Endothelial cell of umbilical vein (primary cell): ENCODE results near the gene ALOX5AP. TPM values are rescaled to one million over a fixed set of nuclear protein-coding genes. Genes with fewer than 3 reads are reported as not detected.

Experiments
- BruUV-seq: library from RNA; stranded (reverse); fragments of 400-500 nt; replicated peaks from 2 replicates; lab custom pipeline; 2021; lab: Mats Ljungman, UMichigan
- CTCF ChIA-PET: fragments of 300-600, 350-600 bp; sonication (Branson Sonifier 250); formaldehyde crosslinking; loops from one replicate; lab custom pipeline; 2021; ENCODE audit warnings: antibody characterized with exemption, inconsistent platforms; lab: Charles Lee
- POLR2A ChIA-PET: fragments of 300-600, 350-600 bp; sonication (Branson Sonifier 250); formaldehyde crosslinking; loops from one replicate; lab custom pipeline; 2021; ENCODE audit warnings: antibody characterized with exemption, inconsistent platforms; lab: Charles Lee
- DNase-seq: peaks from one replicate; pipeline ENCODE4 v3.0.0-alpha.2; 2011; ENCODE audit warnings: low read depth, low spot score
- FAIRE-seq: peaks from 2 replicates; lab custom pipeline; 2011; peaks lifted over from hg19 to GRCh38; lab: Jason Lieb, UNC
- H2AFZ ChIP-seq: 2 replicates; pipeline ENCODE4 v1.6.0; 2012; ENCODE audit warnings: low read depth, low read length, control low read depth, inconsistent platforms
- H3K27ac ChIP-seq: 2 replicates; pipeline ENCODE4 v1.5.1; 2011; ENCODE audit warnings: low read depth, mild to moderate bottlenecking, control low read depth, low read length, moderate library complexity; ENCODE audit not compliant: insufficient read depth
- H3K27me3 ChIP-seq, 2 experiments: 2 replicates each; pipeline versions ENCODE4 v1.6.0 to v1.6.1; 2011; ENCODE audit warnings: low read length in 2 of 2, mixed read lengths in 1 of 2; ENCODE audit not compliant: control insufficient read depth in 2 of 2, insufficient read depth in 2 of 2
- H3K36me3 ChIP-seq, 2 experiments: 2 replicates in 1 of 2; 3 replicates in 1 of 2; pipeline ENCODE4 v1.5.1; 2011; ENCODE audit warnings: low read length in 2 of 2, mild to moderate bottlenecking in 1 of 2, moderate library complexity in 1 of 2; ENCODE audit not compliant: control insufficient read depth in 2 of 2, insufficient read depth in 2 of 2; ENCODE audit errors: extremely low read depth in 1 of 2
- H3K4me1 ChIP-seq: 3 replicates; pipeline ENCODE4 v1.5.1; 2011; ENCODE audit warnings: mild to moderate bottlenecking, low read length; ENCODE audit not compliant: control insufficient read depth, insufficient read depth; ENCODE audit errors: extremely low read depth
- H3K4me2 ChIP-seq: 2 replicates; pipeline ENCODE4 v1.6.1; 2011; ENCODE audit warnings: low read length, control low read depth, mixed read lengths; ENCODE audit not compliant: insufficient read depth
- H3K4me3 ChIP-seq, 3 experiments: fragments of 200-600 bp in 1 of 3; sonication (generic), shearing (Covaris generic) in 1 of 3; replicated peaks in 1 of 3; 2 replicates each; pipeline ENCODE4 v1.5.1; 2011 to 2016; ENCODE audit warnings: control low read depth in 3 of 3, low read length in 3 of 3, mild to moderate bottlenecking in 2 of 3, inconsistent platforms in 1 of 3, low read depth in 1 of 3, moderate library complexity in 1 of 3; ENCODE audit not compliant: insufficient read depth in 1 of 3
- H3K79me2 ChIP-seq: 2 replicates; pipeline ENCODE4 v1.6.0; 2012; ENCODE audit warnings: low read length, inconsistent platforms; ENCODE audit not compliant: control insufficient read depth, insufficient read depth
- H3K9ac ChIP-seq: replicated peaks from 2 replicates; pipeline ENCODE3; 2011; ENCODE audit warnings: low read length, control low read depth; ENCODE audit not compliant: insufficient read depth; ENCODE audit errors: extremely low read depth
- H3K9me1 ChIP-seq: replicated peaks from 3 replicates; pipeline ENCODE4 v1.6.0; 2011; ENCODE audit warnings: mild to moderate bottlenecking, low read length; ENCODE audit not compliant: control insufficient read depth, insufficient read depth; ENCODE audit errors: extremely low read depth
- H3K9me3 ChIP-seq: replicated peaks from 2 replicates; pipeline ENCODE4 v1.5.1; 2012; ENCODE audit warnings: low read length, inconsistent platforms; ENCODE audit not compliant: control insufficient read depth, insufficient read depth
- H4K20me1 ChIP-seq: replicated peaks from 2 replicates; pipeline ENCODE3; 2011; ENCODE audit warnings: mild to moderate bottlenecking, low read length; ENCODE audit not compliant: control insufficient read depth, insufficient read depth; ENCODE audit errors: extremely low read depth
- EZH2 ChIP-seq: IDR thresholded peaks from 2 replicates; pipeline ENCODE4 v1.6.1; 2012; ENCODE audit warnings: borderline replicate concordance, low read depth, mild to moderate bottlenecking, moderate library complexity, low read length, inconsistent platforms; ENCODE audit not compliant: severe bottlenecking
- FOS ChIP-seq: IDR thresholded peaks from 2 replicates; pipeline ENCODE4 v1.6.1; 2011; ENCODE audit warnings: mild to moderate bottlenecking, low read length, moderate library complexity, borderline replicate concordance; ENCODE audit not compliant: insufficient read depth
- GATA2 ChIP-seq: IDR thresholded peaks from 2 replicates; pipeline ENCODE4 v1.7.0; 2011; ENCODE audit warnings: low read depth, mild to moderate bottlenecking, moderate library complexity, mixed read lengths, low read length; ENCODE audit not compliant: insufficient read length, insufficient read depth
- JUN ChIP-seq: IDR thresholded peaks from 2 replicates; pipeline ENCODE4 v1.6.1; 2011; ENCODE audit warnings: borderline replicate concordance, low read depth; ENCODE audit not compliant: insufficient read length, insufficient read depth
- MYC ChIP-seq: IDR thresholded peaks from one replicate; pipeline ENCODE4 v1.6.1; 2011; ENCODE audit warnings: mild to moderate bottlenecking, low read depth, low read length
- POLR2A ChIP-seq: IDR thresholded peaks from 2 replicates; pipeline ENCODE4 v1.6.1; 2012; ENCODE audit warnings: low read depth, mild to moderate bottlenecking, control low read depth, low read length
- POLR2AphosphoS5 ChIP-seq: IDR thresholded peaks from 2 replicates; pipeline ENCODE4 v1.6.1; 2012; ENCODE audit warnings: low read depth, mild to moderate bottlenecking, control low read depth, low read length, moderate library complexity; ENCODE audit not compliant: insufficient read depth
- dilution Hi-C: fragments of 300-500 bp; cut with MboI; formaldehyde crosslinking; loops from one replicate; pipeline ENCODE4 v1.15.0; 2019; ENCODE audit warnings: low sequenced_read_pairs; ENCODE audit not compliant: extremely low pct_ligation_motif_present
- intact Hi-C: fragments of 100-400 bp; cut with micrococcal nuclease; formaldehyde crosslinking; loops from one replicate; pipeline ENCODE4 v1.10.0; 2022
- polyA plus RNA-seq, 4 experiments: library from polyadenylated mRNA; depleted of rRNA in 3 of 4; stranded (reverse) in 3 of 4; unstranded in 1 of 4; fragments of >200 nt; gene quantifications; 2 replicates each; pipeline versions ENCODE4 v1.2.1 to v1.2.3, GENCODE V29; 2011 to 2012; ENCODE audit warnings: missing spikeins in 1 of 4
- total RNA-seq: library from RNA; stranded (reverse); gene quantifications from 2 replicates; pipeline ENCODE4 v1.2.3, GENCODE V29; 2021
- TF ChIP-seq, protein P1 (sequence below), 2 donors: IDR thresholded peaks; 1 replicate in 1 of 2; 2 replicates in 1 of 2; pipeline ENCODE4 v1.5.1; 2011; ENCODE audit warnings: low read length in 2 of 2, mild to moderate bottlenecking in 2 of 2, moderate library complexity in 2 of 2, control low read depth in 1 of 2, inconsistent platforms in 1 of 2, low read depth in 1 of 2; ENCODE audit not compliant: insufficient read depth in 1 of 2; ENCODE audit errors: extremely low read depth in 1 of 2
- TF ChIP-seq, protein P2 (sequence below): IDR thresholded peaks from 2 replicates; pipeline ENCODE4 v1.6.1; 2011; ENCODE audit not compliant: insufficient read depth, insufficient read length

ALOX5AP gene
- total and polyA plus RNA-seq, 2 donors (not counting 3 experiments of a cell fraction or from before 2014, with no cell fraction given): 1.8 TPM; not detected in 1

DNA sequence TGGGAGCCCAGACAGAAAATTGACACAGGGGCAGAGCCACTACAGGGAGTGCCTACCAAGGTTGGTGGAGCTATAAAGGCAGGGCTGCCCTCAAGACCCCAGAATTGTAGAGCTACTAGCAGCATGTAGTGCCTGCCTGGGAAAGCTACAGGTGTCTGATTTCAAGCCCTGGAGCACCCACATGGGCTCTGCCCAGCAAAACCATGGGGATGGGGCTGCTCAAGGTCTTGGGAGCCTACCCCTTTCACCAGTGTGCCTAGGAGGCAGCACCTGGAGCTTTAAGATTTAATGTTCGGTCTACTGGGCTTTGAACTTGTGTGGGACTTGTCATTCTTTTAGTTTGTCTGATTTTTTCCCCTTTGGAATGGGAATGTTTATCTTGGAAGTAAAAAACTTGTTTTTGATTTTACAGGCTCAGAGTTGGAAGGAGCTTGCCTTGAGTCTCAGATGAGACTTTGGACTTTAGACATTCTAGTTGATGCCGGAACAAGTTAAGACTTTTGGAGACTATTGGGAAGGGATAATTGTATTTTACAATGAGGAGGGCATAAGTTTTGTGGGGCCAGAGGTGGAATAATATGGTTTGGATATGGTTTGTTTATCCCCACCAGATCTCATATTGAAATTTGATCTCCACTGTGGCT is 45.1 kb downstream of the ALOX5AP start:
- ChIA-PET CTCF (interaction anchor here (0.6 to 1.8 kb wide), 4 partner anchors 10 to 41 kb away, joined by 3 to 6 read pairs (median 3); no protein-coding TSS in a partner anchor), POLR2A (no interaction called here)
- Histone ChIP-seq H4K20me1 (no peaks in the 10 kb centered on the region), H2AFZ (no peak overlapping the region), H3K79me2 (no peaks in the 10 kb centered on the region), H3K9ac (no peak overlapping the region), H3K4me1 (no peaks in the 10 kb centered on the region), H3K27ac (no peak overlapping the region), H3K27me3 (peaks cover 0 to 11% of the 10 kb centered on the region in 2 experiments), H3K36me3 (no peaks in the 10 kb centered on the region), H3K9me1 (no peaks in the 10 kb centered on the region), H3K4me2 (no peak overlapping the region), H3K4me3 (no peak overlapping the region), H3K9me3 (no peaks in the 10 kb centered on the region)
- FAIRE-seq: no peak
- dilution Hi-C loops (loop anchor here (25.0 kb wide), 1 partner anchor 93 kb away; no protein-coding TSS in a partner anchor), intact Hi-C loops (no loop called here)
- BruUV-seq: no TSS peak
- DNase-seq: no peak
- TF ChIP-seq POLR2A (no peak), GATA2 (no peak), POLR2AphosphoS5 (no peak), EZH2 (no peak), JUN (no peak), FOS (no peak), MYC (no peak)
- TF ChIP-seq, protein P1, sequence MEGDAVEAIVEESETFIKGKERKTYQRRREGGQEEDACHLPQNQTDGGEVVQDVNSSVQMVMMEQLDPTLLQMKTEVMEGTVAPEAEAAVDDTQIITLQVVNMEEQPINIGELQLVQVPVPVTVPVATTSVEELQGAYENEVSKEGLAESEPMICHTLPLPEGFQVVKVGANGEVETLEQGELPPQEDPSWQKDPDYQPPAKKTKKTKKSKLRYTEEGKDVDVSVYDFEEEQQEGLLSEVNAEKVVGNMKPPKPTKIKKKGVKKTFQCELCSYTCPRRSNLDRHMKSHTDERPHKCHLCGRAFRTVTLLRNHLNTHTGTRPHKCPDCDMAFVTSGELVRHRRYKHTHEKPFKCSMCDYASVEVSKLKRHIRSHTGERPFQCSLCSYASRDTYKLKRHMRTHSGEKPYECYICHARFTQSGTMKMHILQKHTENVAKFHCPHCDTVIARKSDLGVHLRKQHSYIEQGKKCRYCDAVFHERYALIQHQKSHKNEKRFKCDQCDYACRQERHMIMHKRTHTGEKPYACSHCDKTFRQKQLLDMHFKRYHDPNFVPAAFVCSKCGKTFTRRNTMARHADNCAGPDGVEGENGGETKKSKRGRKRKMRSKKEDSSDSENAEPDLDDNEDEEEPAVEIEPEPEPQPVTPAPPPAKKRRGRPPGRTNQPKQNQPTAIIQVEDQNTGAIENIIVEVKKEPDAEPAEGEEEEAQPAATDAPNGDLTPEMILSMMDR (IDR thresholded peaks at IDR 0.05; ENCODE audit: extremely low read depth in 1 of 2, insufficient read depth in 1 of 2, low read depth in 1 of 2, low read length in 2 of 2): no peak
- TF ChIP-seq, protein P2, sequence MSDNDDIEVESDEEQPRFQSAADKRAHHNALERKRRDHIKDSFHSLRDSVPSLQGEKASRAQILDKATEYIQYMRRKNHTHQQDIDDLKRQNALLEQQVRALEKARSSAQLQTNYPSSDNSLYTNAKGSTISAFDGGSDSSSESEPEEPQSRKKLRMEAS: no peak
